Measurements from ENCODE around the gene NHLH1. TPM values are rescaled to one million over a fixed set of nuclear protein-coding genes. Genes with fewer than 3 reads are reported as not detected.

Gene NHLH1
- total and polyA plus RNA-seq, 4 donors, result 0.08 TPM; not detected in 3

GRCh38 chr1:160363010-160363409 lies 3.9 kb upstream of the NHLH1 start:
- 62% methylated on average over 5 of the region's 5 CpGs for WGBS
- Histone ChIP-seq H3K4me3 (ENCODE audit: low read depth in 1 of 3, low read length in 3 of 3) (no peak overlapping the region), H3K36me3 (ENCODE audit: control insufficient read depth in 4 of 4, insufficient read depth in 3 of 4, low read depth in 1 of 4, low read length in 3 of 4) (peaks cover 1 to 18% (median 9%) of the 10 kb centered on the region in 4 donors), H3K9me3 (ENCODE audit: control insufficient read depth in 4 of 4, low read length in 3 of 4) (no peaks in the 10 kb centered on the region), H3K4me1 (ENCODE audit: control insufficient read depth in 4 of 4, insufficient read depth in 4 of 4, low read length in 3 of 4) (no peaks in the 10 kb centered on the region), H3K27ac (ENCODE audit: low read depth in 1 of 2, low read length in 2 of 2) (no peak overlapping the region), H3K9ac (ENCODE audit: low read depth in 1 of 2, low read length in 2 of 2) (no peak overlapping the region), H3K27me3 (ENCODE audit: control insufficient read depth in 4 of 4, insufficient read depth in 4 of 4, low read length in 3 of 4) (no peaks in the 10 kb centered on the region)
- no peak for TF ChIP-seq ZBTB33 (IDR thresholded peaks at IDR 0.05)
- no peak for TF ChIP-seq CTCF (IDR thresholded peaks at IDR 0.05; ENCODE audit: low read depth, low read length, missing input control)
- no peak for TF ChIP-seq SP1 (IDR thresholded peaks at IDR 0.05)
- TF ChIP-seq REST (IDR thresholded peaks at IDR 0.05), result no peak
- no peak for TF ChIP-seq FOXA1 (IDR thresholded peaks at IDR 0.05)
- TF ChIP-seq ATF3 (IDR thresholded peaks at IDR 0.05), result no peak
- TF ChIP-seq JUND (IDR thresholded peaks at IDR 0.05), result no peak
- no peak for TF ChIP-seq GABPA (IDR thresholded peaks at IDR 0.05 in 1 of 2, conservative IDR thresholded peaks at IDR 0.05 in 1 of 2)
- no peak for TF ChIP-seq HNF4A (conservative IDR thresholded peaks at IDR 0.05)
- no peak for TF ChIP-seq RAD21 (IDR thresholded peaks at IDR 0.05)
- no peak for TF ChIP-seq YY1 (IDR thresholded peaks at IDR 0.05)
- no peak for TF ChIP-seq EGR1 (IDR thresholded peaks at IDR 0.05; ENCODE audit: low read depth in 2 of 2)
- TF ChIP-seq TAF1 (conservative IDR thresholded peaks at IDR 0.05), result no peak
- TF ChIP-seq FOXA2 (IDR thresholded peaks at IDR 0.05), result no peak
- no peak for TF ChIP-seq RXRA (IDR thresholded peaks at IDR 0.05)
- no peak for DNase-seq (ENCODE audit: low spot score)

Measured in liver (tissue), 9 donors.